Thyroid gland (tissue), 4 donors: ENCODE results near the gene DNMT1.

Source experiments
- POLR2A ChIP-seq, 2 donors: fragments of 450-650 bp; IDR thresholded peaks; one replicate each; pipeline ENCODE4 v1.6.1; 2017; ENCODE audit warnings: antibody characterized with exemption in 2 of 2, mild to moderate bottlenecking in 2 of 2, moderate library complexity in 1 of 2
- TF ChIP-seq, protein P1 (sequence below), 6 experiments: fragments of 200-600 bp in 3 of 6; fragments of 450-650 bp in 3 of 6; sonication (generic) in 3 of 6; IDR thresholded peaks; one replicate each; pipeline ENCODE4 v1.5.1; 2016 to 2019; ENCODE audit warnings: antibody characterized with exemption in 6 of 6, mild to moderate bottlenecking in 2 of 6, inconsistent platforms in 1 of 6, moderate library complexity in 1 of 6

GRCh38 chr19:10214784-10215183 is 20.0 kb upstream of the DNMT1 start:
- TF ChIP-seq, protein P1, sequence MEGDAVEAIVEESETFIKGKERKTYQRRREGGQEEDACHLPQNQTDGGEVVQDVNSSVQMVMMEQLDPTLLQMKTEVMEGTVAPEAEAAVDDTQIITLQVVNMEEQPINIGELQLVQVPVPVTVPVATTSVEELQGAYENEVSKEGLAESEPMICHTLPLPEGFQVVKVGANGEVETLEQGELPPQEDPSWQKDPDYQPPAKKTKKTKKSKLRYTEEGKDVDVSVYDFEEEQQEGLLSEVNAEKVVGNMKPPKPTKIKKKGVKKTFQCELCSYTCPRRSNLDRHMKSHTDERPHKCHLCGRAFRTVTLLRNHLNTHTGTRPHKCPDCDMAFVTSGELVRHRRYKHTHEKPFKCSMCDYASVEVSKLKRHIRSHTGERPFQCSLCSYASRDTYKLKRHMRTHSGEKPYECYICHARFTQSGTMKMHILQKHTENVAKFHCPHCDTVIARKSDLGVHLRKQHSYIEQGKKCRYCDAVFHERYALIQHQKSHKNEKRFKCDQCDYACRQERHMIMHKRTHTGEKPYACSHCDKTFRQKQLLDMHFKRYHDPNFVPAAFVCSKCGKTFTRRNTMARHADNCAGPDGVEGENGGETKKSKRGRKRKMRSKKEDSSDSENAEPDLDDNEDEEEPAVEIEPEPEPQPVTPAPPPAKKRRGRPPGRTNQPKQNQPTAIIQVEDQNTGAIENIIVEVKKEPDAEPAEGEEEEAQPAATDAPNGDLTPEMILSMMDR (IDR thresholded peaks at IDR 0.05), result no peak
- TF ChIP-seq POLR2A (IDR thresholded peaks at IDR 0.05), result no peak
